ENCODE measurements around the gene CSPG4.

GRCh38 chr15:75649045-75649761 lies 63.4 kb downstream of the CSPG4 start:
- TF ChIP-seq FOS (IDR thresholded peaks at IDR 0.05; ENCODE audit: borderline replicate concordance, extremely low read depth, insufficient read length), result no peak
- TF ChIP-seq RCOR1 (conservative IDR thresholded peaks at IDR 0.05; ENCODE audit: low read depth, low read length), result no peak
